GM21381 (cell line): ENCODE results near the gene FBLN2.

ENCODE experiments used
- ATAC-seq: cut with Tn5 transposase; IDR thresholded peaks from one replicate; pipeline ENCODE4 v1.9.1; 2021; ENCODE audit warnings: mild to moderate bottlenecking, moderate library complexity; ENCODE audit not compliant: unreplicated experiment

The FBLN2 gene

DNA sequence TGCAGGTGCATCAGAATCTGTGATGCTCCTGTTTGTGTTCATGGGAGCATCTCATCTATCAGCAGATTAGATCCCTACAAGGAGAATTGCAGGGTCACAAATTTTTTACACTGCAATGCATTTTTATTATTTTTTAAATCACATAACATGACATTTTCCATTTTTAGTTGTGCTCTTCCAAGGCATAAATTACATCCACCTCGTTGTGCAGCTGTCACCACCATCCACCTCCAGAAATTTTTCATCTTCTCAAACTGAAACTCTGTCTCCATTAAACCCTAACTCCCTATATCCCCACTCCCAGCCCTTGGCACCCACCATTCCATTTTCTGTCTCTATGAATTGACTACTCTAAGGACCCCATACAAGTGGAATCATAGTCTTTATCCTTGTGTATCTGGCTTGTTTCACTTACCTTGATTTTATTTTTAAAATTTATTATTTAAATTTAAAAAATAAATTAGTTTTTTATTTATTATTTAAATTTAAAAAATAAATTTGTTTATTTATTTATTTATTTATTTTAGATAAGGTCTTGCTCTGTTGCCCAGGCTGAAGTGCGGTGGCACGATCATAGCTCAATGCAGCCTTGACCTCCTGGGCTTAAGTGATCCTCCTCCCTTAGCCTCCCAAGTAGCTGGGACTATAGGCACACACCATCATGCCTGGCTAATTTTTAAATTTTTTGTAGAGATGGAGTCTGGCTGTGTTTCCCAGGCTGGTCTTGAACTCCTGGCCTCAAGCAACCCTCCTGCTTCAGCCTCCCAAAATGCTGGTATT lies 47.7 kb downstream of the FBLN2 start:
- ATAC-seq: no peak

DNA sequence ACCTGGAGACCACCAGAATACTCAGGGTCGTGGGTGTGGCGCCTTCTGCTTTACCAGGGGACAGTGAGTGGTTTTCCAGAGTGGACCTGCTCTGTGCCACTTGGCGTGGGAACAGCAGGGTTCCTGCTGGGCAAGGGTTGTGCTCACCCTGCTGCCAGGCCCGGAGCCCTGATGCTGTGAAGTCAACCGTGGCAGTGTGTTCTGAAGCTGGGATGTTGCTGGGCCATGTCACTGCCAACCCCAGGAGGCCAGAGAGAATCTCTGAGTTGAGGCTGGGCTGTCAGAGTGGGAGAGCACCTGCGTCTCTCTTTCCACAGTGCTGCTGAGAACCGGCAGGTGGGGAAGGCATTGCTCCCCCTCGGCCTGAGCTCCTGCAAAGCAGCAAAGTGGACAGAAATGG lies 48.7 kb downstream of the FBLN2 start:
- ATAC-seq: no peak

DNA sequence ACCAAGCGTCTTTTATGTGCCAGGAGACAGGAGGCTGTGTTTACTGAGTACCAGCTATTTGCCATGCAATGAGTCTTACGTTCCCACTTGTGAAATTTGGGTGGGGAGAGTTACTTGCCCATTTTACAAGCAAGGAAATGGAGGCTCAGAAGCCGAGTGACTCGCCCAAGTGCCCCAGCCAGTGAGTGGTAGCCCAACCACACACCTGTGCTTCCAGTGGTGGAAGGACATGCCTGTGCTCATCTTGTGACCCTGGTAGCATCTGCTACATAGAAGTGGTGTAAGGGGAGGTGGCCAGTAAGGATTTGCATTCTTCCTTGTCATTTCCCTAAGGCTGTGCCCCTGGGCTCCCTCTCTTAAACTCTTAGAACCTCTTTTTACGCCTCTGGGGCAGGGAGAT lies 49.3 kb downstream of the FBLN2 start:
- ATAC-seq: no peak

DNA sequence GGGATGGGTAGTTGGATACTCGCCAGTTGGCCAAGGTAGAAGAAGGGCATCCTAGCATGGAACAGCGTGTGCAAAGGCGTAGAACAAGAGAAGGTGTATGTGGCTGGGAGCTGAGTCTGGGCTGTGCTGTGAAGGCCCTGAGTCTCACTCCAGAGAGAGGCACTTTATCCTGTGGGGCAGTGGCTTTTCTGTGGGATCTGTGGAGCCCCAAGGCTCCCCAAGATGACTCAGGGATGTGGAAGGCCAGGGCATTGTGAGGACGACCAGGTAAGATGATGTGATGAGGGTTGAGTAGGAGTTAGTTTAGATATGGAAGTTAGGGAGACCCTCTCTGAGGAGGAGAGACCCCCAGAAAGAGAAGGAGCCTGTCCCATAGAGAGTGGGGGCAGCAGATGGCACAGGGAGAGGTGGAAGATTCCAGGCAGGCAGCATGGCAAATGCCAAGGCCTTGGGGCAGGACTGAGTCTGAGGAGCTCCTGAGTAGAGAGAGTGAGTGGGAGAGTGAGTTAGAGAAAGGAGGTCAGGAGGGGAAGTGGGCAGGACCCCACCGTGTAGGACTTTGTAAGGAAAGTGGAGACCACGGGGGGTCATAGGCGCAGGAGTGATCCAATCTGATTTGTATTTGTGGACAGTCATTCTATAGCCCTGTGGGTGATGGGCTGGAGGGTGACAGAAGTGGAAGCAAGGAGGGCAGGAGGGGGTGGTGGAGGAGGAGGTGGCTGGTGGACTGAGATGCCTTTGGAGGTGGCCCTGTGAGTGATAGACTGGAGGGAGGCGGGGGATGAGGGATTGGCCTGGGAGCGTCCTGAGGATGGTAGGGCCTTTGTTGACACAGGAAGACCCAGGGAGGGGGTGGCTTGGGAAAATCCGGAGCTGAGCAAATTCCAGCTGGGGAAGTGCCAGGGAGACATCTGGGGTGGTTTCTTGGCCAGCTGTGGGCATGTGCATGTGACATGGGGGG lies 50.3 kb downstream of the FBLN2 start:
- no peak for ATAC-seq

DNA sequence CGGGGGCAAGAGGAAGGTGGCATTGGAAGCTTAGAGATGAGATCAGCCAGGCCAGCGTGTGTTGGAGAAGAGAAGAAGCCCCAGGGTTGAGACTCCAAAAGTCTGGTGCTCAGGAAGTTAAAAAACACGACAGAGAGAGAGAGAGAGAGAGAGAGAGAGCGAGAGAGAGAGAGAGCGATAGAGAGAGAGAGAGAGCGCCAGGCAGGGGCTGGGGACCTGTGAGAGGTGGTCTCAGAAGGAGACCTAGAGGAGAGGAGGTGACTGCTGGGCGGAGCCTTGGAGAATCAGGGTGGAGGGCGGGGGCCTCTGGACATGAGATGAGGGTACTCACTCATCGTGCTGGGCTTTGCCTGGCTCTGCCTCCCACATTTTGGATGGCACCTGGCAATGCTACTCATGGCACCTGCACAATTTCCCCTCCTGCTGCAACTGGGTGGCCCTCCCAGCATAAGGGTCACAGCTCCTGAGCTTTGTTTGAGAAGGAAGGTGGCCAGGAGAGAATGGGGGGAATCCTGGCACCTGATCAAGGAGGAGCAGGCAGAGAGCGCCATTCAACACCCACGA lies 51.0 kb downstream of the FBLN2 start:
- ATAC-seq: no peak

DNA sequence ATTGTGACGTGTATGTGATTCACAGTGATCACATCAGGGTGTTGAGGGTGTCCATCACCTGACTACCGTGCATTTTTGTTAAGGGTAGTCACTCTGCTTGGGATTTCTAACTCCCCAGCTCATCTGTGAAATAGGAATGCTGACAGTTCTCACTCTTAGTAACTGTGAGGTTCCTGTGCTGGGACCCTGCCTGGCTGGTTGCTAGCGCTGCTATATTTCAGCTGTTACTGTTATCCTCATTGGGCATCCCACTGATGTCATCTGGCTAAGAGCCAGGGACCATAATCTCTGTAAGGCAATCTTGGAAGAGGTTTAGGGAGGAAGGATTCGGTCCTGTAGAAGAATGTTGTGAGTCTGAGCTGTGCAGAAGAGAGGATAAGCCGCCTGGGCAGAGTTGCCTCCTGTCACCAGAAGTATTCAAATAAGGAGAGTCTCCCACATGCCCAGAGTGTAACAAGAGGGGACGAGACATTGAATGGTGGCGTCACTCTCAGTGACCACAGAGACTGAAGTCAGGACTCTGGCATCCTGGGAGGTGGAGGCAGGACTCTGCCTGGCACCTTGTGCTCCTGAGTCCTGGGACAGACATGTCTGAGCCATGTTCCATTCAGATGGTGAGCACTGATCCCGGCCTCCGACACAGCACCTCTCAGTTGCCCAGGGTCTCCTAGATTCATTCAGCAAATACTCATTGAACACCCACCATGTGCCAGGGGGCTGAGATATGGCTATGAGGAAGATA lies 52.2 kb downstream of the FBLN2 start:
- ATAC-seq: no peak

DNA sequence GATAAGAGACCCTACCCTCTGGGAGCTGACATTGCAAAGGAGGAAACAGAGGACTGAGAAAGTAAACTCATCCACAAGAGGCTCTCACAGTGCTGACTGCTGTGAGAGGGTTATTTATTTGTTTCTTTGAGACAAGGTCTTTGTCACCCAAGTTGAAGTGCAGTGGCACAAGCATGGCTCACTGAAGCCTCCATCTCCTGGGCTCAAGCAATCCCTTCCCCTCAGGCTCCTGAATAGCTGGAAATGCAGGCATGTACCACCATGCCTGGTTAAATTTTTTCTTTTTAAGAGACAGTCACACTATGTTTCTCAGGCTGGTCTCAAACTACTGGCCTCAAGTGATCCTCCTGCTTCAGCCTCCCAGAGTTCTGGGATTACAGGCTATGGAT lies 52.8 kb downstream of the FBLN2 start:
- ATAC-seq: no peak

DNA sequence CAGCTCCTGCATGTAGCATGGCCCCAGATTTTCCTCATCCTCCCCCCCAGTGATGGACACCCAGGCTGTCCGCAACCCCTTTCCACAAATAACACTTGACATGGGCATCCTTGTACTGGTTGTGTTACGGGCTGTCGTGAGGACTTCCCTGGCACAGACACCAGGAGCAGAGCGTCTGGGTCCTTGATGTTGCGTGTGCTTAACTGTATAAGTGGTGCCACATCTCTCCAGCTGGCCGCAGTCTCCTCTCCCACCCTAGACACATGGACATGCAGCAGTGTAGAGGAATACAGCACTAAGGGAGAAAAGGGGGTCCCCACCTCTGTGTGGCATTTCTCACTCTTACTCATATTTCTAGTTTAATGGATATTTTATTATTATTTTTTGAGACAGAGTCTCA lies 56.6 kb downstream of the FBLN2 start:
- ATAC-seq: no peak

DNA sequence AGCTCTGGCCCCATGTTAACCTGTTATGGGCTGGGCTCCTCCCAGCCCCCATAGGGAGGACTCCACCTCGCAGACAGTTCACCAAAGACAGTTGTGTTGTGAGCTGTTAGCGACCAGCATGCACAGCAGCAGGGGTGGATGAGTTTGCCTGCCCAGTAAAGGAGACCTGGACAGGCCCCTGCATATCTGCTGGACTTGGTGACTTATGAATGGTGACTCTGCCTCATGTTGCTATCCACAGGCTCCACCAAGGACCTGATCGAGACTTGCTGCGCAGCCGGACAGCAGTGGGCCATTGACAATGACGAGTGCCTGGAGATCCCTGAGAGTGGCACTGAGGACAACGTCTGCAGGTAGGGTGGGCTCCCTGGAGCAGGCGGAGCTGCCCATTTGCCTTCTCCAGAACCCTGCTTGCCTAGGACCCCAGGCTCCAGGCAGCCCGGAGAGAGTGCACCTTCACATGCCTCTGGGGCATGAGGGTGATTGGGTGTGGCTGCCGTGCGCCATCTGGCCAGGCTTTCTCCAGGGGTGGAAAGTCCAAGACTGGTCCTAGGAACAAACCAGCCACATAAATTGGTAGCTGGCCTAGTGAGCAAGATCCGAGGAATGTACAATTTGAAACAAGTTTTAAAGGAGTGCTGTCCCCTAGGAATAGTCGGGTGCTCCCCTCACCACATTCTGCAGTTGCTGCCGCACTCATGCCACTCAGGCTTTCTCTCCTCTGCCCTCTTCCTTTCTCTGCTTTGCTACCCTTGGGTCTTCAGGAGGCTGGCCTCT lies 59.1 kb downstream of the FBLN2 start:
- no peak for ATAC-seq

DNA sequence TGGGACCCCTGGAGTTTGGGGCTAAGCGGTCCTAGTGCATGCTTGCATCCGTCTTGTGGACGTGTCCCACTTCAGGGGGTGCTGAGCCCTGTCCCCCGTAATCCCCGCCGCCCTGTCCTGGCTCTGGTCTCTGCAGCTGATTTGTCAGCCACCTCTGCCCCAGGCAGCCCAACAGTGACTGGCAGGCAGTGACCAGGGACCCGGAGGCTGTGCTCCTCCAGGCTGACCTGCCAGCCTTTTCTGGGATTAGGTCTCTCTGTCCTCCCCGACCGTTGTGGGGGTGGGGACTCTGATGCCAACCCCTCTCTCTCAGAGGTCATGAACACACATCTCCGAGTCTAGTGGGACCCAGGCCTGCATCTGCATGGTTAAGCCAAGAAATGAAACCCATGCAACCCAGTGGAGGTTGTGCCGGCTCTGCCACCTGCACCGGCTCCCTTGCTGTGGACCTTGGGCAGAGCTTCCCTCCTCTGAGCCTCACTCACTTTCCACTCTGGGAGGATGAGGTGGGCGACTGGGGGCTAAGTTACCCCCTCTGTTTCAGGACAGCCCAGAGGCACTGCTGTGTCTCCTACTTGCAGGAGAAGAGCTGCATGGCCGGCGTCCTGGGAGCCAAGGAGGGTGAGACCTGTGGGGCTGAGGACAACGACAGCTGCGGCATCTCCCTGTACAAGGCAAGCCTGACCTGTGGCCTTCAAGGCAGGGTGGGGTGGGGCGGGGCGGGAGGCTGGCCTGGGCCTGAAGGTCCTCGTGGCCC lies 60.2 kb downstream of the FBLN2 start:
- ATAC-seq: no peak

DNA sequence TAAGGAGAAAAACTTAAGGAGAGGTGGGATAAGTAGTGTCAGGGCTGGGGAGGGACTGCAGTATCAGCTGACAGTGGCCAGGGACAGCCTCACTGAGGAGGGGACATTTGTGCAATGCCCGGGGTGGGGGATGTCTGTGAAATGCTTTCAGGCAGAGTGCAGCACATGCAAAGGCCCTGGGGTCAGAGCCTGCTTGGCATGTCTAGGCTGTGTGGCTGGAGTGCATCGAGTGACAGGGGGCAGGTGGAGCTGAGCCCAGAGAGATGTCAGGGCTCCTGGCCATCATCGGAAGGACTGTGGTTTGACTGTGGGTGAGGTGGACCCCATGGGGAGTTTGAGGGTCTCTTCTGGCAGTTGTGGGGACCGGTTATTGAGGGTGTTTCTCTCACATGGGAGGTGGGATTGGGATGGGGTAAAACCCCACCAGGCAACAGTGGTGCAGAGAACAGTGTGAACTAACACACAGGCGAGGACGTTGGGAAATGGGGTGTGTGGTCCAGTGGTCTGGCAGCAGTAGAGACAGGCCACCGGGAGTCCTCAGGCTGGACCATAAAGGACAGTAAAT lies 61.2 kb downstream of the FBLN2 start:
- no peak for ATAC-seq

DNA sequence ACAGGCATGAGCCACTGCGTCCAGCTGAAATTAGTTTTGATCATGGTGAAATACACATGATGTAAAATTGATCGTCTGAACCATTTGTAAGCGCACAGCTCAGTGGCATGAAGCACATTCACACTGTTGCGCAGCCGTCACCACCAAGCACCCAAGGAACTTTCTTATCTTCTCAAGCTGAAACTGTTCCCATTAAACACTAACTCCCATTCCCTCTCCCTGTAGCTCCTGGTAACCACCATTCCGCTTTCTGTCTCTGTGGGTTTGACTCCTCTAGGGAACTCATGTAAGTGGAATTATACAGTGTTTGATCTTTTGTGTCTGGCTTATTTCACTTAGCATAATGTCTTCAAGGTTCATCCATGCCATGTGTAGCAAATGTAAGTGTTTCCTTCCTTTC lies 62.3 kb downstream of the FBLN2 start:
- ATAC-seq: no peak

DNA sequence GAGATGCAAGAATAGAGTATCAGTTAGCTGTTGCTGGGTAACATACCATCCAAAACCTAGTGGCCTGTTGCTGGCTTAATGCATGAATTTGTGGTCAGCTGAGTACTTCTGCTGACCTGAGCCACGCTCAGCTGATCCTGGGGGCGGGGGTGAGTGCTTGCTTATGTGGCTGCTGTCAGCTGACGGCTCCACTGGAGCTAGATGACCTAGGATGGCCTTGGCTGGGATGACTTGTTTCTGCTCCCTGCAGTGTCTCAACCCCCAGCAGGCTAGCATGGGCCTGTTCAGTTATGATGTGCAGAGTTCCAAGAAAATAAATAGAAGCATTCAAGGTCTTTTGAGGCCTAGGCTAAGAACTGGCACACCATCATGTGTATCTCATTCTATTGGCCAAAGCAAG lies 63.9 kb downstream of the FBLN2 start:
- ATAC-seq: no peak

DNA sequence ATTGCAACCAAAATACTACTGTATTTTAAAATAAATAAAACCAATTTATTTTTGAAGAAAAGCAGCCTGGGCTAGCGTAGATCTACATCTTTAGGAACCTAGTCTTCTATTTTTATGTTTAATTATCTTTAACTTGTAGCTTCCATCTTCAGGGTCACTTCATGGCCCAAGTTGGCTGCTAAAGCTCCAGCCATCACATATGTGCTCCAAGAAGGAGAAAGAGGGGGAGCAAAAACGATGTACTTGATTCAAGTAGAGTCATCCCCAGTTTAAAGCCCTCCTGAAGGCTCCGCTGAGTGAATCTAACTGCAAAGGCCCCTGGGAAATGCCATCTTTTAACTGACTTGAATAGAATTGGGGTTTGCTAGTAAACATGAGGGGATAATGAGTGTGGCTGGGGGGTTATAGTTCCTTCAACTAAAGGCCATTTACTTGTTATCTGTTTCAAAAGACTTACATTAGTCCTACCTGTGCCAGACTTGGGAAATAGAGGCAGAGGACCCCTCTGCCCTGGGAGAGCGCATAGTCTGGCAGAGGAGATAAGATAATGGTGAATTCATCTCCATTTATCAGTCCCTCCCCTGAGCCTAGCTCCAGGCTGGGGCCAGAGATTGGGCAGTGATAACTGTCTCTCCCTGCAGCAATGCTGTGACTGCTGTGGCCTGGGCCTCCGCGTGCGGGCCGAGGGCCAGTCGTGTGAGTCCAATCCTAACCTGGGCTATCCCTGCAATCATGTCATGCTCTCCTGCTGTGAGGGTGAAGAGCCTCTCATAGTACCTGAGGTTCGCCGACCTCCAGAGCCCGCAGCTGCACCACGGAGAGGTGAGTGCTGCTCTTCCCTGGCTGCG lies 64.6 kb downstream of the FBLN2 start:
- ATAC-seq: no peak

DNA sequence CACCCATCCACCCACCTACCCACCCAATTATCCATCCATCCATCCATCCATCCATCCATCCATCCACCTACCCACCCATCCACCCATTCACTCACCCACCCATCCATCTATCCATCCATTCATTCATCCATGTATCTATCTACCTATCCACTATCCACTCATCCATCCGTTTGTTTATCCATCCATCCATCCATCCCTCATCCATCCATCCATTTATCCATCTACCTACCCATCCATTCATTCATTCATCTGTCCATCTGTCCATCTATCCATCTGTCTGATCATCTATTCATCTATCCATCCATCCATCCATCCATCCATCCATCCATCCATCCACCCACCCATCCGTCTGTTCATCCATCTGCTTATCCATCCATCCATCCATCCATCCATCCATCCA lies 65.7 kb downstream of the FBLN2 start:
- no peak for ATAC-seq

DNA sequence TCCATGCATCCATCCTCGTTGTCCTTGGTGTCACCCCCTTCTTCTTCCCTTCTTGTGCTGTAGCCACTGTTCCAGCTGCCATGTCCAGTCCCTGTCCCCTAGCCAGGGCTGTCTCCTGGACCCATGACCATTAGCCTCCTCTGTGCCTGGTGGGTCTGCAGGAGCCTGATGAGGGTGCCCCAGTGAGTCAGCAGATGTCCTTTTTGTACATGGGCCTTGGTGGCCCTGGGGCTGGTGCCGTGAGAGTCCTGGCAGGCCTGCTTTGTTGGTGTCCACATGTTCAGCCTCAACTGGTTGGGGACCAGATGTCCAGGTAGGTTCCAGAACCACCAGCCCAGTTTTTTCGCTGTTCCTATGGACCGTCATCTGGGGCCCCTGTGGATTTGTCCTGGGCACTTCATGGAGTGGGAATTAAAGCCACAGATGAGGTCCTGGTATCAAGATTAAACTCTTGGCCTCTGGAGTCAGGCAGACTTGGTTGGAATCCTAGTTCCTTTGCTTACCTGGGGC lies 66.1 kb downstream of the FBLN2 start:
- ATAC-seq: no peak

DNA sequence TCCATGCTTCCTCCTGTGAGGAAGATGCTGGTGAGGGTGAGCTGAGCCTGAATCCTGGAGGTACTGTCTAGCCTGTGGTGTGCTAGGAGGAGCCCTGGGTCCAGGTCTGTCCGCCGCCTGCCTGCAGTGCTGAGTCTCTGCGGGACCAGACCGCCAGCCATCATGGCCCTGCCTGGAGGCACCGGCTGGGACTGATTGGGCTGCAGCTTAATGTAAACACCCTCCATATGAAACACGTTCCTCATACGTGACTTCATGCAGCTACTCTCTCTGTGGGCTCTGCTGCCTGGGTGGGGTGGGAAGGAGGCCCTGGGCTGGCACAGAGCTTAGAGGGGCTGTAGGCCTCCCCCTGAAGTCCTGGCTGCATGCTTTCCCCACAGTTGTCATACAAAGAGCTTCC lies 67.4 kb downstream of the FBLN2 start:
- no peak for ATAC-seq

DNA sequence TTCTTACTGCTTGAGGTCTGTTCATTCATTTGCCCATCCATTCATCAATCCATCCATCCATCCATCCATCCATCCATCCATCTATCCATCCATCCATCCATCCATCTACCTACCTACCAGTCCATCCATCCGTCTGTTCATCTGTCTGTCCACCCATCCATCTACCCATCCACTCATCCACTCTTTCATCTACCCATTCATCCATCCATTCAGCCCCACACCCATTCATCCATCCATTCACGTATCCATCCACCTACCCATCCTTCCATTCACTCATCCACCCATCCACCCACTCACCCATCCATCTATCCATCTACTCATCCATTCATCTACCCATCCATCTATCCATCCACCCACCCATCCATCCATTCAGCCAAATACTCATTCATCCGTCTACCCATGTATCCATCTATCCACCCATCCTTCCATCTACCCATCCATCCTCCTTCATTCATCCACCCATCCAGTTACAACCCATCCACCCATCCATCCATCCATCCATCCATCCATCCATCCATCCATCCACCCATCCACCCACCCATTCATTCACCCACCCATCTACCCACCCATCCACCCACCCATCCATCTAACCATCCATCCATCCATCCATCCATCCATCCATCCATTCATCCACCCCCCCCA lies 68.3 kb downstream of the FBLN2 start:
- ATAC-seq: no peak
